ENCODE results near the gene AGAP1. TPM values are rescaled to one million over a fixed set of nuclear protein-coding genes. Genes with fewer than 3 reads are reported as not detected.
A peak's percentile ranks its signal among the peaks of the same experiment; 100 is the strongest.
"Not testable (repeated sequence)": the region's sequence is repeated elsewhere in the genome, so short reads cannot be mapped to it uniquely, and the experiment has no call there.

The AGAP1 gene
- polyA plus RNA-seq, 2 of the 4 experiments (the other 2 are of a cell fraction): 20.2 to 21.9 TPM

DNA sequence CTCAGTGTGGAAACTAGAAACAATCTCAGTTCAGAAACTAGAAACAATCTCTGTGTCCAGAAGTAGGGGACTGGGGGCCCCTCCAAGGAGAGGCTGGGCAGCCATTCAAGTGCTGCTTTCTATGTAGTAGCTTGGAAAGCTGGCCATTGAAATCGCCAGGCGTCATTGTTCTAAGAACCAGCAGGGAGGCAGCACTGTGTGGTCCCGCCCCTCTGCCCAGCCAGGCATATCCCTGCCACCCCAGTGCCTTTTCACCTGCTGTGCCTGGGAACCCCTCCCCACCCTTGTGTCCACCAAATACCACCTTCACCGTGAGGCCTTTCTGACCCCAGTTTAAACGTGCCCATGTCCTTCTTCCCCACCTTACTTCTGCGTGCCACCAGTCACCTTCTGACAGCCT, 452.7 kb downstream of the AGAP1 start:
- ATAC-seq: peak in 1 of 2 experiments; percentile 47; a peak in 2 of 6 replicates
- POLR2A ChIA-PET: no interaction called here
- no peak for FAIRE-seq

DNA sequence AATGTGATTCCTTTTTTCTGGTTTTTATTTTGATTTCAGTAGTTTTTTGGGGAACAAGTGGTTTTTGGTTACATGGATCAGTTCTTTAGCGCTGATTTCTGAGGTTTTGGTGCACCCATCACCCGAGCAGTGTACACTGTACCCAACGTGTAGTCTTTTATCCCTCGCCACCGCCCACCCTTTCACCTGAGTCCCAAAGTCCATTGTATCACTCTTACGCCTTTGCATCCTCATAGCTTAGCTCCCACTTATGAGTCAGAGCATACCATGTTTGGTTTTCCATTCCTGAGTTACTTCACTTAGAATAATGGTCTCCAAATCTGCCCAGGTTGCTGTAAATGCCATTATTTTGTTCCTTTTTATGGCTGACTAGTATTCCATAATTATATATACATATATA, 453.2 kb downstream of the AGAP1 start:
- H3K9me3 ChIP-seq; ATAC-seq; POLR2A ChIA-PET; FAIRE-seq; H3K4me2 ChIP-seq; DNase-seq (ENCODE audit: low read depth in 1 of 2, low spot score in 1 of 2); H3K27ac ChIP-seq; H3K4me3 ChIP-seq; H3K4me1 ChIP-seq: not testable (repeated sequence)
- WGBS (ENCODE audit: missing lambda C conversion rate): 77% methylated on average over 6 of the region's 6 CpGs
- CTCF ChIA-PET: interaction anchor here (1.4 kb wide), 1 partner anchor 234 kb away, joined by 3 read pairs; no protein-coding TSS in a partner anchor

More for the DNA sequence above, 452.7 kb downstream of the AGAP1 start:
- Histone ChIP-seq H3K4me1 (no peaks in the 10 kb centered on the region), H3K9me3 (no peaks in the 10 kb centered on the region), H3K4me3 (no peak overlapping the region), H3K27ac (no peak overlapping the region), H3K4me2 (no peak overlapping the region)
- 88% methylated on average over 6 of the region's 6 CpGs for WGBS (ENCODE audit: missing lambda C conversion rate)
- no peak for DNase-seq (ENCODE audit: low read depth in 1 of 2, low spot score in 1 of 2)
- CTCF ChIA-PET: interaction anchor here (0.9 to 1.1 kb wide), 2 partner anchors 11 to 134 kb away, joined by 3 to 4 read pairs; no protein-coding TSS in a partner anchor
- TF ChIP-seq, protein P1, sequence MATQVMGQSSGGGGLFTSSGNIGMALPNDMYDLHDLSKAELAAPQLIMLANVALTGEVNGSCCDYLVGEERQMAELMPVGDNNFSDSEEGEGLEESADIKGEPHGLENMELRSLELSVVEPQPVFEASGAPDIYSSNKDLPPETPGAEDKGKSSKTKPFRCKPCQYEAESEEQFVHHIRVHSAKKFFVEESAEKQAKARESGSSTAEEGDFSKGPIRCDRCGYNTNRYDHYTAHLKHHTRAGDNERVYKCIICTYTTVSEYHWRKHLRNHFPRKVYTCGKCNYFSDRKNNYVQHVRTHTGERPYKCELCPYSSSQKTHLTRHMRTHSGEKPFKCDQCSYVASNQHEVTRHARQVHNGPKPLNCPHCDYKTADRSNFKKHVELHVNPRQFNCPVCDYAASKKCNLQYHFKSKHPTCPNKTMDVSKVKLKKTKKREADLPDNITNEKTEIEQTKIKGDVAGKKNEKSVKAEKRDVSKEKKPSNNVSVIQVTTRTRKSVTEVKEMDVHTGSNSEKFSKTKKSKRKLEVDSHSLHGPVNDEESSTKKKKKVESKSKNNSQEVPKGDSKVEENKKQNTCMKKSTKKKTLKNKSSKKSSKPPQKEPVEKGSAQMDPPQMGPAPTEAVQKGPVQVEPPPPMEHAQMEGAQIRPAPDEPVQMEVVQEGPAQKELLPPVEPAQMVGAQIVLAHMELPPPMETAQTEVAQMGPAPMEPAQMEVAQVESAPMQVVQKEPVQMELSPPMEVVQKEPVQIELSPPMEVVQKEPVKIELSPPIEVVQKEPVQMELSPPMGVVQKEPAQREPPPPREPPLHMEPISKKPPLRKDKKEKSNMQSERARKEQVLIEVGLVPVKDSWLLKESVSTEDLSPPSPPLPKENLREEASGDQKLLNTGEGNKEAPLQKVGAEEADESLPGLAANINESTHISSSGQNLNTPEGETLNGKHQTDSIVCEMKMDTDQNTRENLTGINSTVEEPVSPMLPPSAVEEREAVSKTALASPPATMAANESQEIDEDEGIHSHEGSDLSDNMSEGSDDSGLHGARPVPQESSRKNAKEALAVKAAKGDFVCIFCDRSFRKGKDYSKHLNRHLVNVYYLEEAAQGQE (IDR thresholded peaks at IDR 0.05): no peak
- TF ChIP-seq ZC3H11A (IDR thresholded peaks at IDR 0.05): no peak
- no peak for TF ChIP-seq FOXS1 (CRISPR knock-in tag; IDR thresholded peaks at IDR 0.05)
- no peak for TF ChIP-seq ZFP36 (IDR thresholded peaks at IDR 0.05; ENCODE audit: borderline replicate concordance, partially characterized antibody)
- TF ChIP-seq MAFK (IDR thresholded peaks at IDR 0.05; ENCODE audit: partially characterized antibody): no peak
- TF ChIP-seq MAZ (IDR thresholded peaks at IDR 0.05; ENCODE audit: borderline replicate concordance, low read depth, low read length): no peak
- TF ChIP-seq POLR2AphosphoS2 (conservative IDR thresholded peaks at IDR 0.05; ENCODE audit: low read length): no peak
- no peak for TF ChIP-seq POLR2A (IDR thresholded peaks at IDR 0.05; ENCODE audit: low read length)
- TF ChIP-seq ZSCAN20 (CRISPR knock-in tag; IDR thresholded peaks at IDR 0.05): no peak

DNA sequence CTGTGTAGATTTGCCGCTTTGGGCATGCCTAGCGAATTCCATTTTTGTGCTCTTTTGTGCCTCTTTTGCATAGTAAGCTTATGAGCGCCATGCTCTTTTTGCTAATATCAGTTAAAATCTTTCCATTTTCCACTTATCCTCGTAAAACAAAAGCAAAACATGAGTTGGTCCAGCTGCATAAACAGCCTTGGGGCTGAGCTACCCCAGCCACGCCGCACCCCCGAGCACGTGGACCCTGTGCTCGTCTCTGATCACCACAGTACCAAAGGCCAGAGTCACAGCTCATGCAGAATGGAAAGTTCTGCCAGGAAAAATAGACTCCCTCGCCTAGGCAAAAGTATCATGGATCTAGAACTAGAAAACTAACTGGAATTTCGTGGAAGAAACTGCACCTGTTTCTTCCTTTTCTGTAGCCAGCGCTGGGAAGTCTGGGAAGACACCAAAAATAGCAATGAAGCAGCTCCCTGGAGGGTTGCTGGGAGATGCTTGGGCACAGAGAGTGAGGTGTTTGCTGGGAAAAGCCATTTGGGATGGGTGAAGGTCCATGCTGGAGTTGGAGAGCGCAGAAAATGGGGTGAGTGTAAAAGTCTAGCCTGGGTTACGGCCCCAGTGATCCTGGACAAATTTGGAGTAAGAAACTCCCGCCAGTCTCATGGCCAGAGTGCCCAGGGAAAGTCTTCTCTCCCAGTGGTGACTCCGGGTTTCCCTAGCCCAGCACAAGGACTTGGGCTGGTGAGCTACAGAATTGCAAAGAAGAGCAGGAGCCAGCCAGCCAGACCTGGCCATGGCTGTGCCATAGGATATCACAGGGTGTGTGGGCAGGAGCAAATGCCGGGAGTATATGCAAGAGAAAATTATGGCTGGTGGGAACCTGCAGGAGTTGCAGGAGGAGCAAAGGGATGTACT, 456.0 kb downstream of the AGAP1 start:
- 93% methylated on average over 17 of the region's 17 CpGs for WGBS (ENCODE audit: missing lambda C conversion rate)
- H3K4me3 ChIP-seq: no peak overlapping the region
- FAIRE-seq (no peak), ATAC-seq (no peak), DNase-seq (ENCODE audit: low read depth in 1 of 2, low spot score in 1 of 2) (no peak)
- ChIA-PET CTCF (interaction anchor here (1.1 kb wide), 1 partner anchor 170 kb away, joined by 3 read pairs; no protein-coding TSS in a partner anchor), POLR2A (no interaction called here)
- no peak overlapping the region for H3K27ac ChIP-seq
- no peak overlapping the region for H3K4me2 ChIP-seq
- no peak for TF ChIP-seq FOSB (CRISPR knock-in tag; IDR thresholded peaks at IDR 0.05)
- TF ChIP-seq, protein P2, sequence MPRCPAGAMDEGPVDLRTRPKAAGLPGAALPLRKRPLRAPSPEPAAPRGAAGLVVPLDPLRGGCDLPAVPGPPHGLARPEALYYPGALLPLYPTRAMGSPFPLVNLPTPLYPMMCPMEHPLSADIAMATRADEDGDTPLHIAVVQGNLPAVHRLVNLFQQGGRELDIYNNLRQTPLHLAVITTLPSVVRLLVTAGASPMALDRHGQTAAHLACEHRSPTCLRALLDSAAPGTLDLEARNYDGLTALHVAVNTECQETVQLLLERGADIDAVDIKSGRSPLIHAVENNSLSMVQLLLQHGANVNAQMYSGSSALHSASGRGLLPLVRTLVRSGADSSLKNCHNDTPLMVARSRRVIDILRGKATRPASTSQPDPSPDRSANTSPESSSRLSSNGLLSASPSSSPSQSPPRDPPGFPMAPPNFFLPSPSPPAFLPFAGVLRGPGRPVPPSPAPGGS (IDR thresholded peaks at IDR 0.05): no peak
- no peak for TF ChIP-seq ZFP36 (IDR thresholded peaks at IDR 0.05; ENCODE audit: borderline replicate concordance, partially characterized antibody)
- no peak for TF ChIP-seq SMC3 (IDR thresholded peaks at IDR 0.05)
- TF ChIP-seq RFX5 (IDR thresholded peaks at IDR 0.05): no peak
- no peak for TF ChIP-seq ESRRA (IDR thresholded peaks at IDR 0.05; ENCODE audit: borderline replicate concordance, low read length)
- TF ChIP-seq, protein P3, sequence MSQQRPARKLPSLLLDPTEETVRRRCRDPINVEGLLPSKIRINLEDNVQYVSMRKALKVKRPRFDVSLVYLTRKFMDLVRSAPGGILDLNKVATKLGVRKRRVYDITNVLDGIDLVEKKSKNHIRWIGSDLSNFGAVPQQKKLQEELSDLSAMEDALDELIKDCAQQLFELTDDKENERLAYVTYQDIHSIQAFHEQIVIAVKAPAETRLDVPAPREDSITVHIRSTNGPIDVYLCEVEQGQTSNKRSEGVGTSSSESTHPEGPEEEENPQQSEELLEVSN (IDR thresholded peaks at IDR 0.05; ENCODE audit: borderline replicate concordance, low read depth): no peak
- no peaks in the 10 kb centered on the region for H3K4me1 ChIP-seq
- no peaks in the 10 kb centered on the region for H3K9me3 ChIP-seq

Measured in A549 (cell line).